GM23248 (cell line): Measurements from ENCODE around the gene MINDY4B.

Experiments
- EZH2 ChIP-seq: fragments of 200-600 bp; sonication (generic); IDR thresholded peaks from 2 replicates; pipeline ENCODE4 v1.6.1; 2018; ENCODE audit warnings: antibody characterized with exemption, mild to moderate bottlenecking; ENCODE audit not compliant: insufficient read depth, poor library complexity, severe bottlenecking
- EZH2phosphoT487 ChIP-seq: fragments of 200-600 bp; sonication (generic); IDR thresholded peaks from 2 replicates; pipeline ENCODE4 v1.6.1; 2018; ENCODE audit warnings: antibody characterized with exemption, moderate library complexity, mild to moderate bottlenecking, low read depth; ENCODE audit not compliant: insufficient read depth

DNA sequence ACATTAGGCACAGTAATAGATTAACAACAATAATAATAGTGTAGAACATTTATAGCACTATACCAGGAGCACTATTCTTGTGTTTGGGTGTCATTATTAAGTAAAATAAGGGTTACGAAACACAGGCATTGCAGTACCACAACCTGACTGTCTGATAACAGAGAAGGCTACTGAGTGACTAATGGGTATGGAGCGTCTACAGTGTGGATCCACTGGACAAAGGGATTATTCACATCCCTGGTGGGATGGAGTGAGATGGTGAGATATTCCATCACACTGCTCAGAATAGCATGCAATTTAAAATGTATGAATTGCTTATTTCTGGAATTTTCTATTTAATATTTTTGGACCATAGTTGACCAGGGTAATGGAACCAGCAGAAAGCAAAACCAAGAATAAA, 18.2 kb downstream of the MINDY4B start:
- TF ChIP-seq EZH2, result no peak
- TF ChIP-seq EZH2phosphoT487, result no peak
